Heart left ventricle (tissue), 13 donors: ENCODE measurements around the gene CACNA1C.

Experiments used
- CTCF ChIP-seq, 12 donors: fragments of 200-600 bp; sonication (generic) in 4 of 12; IDR thresholded peaks; one replicate each; pipeline versions ENCODE4 v1.5.0 to v1.8.0; 2018 to 2022; ENCODE audit warnings: antibody characterized with exemption in 12 of 12, mild to moderate bottlenecking in 5 of 12
- POLR2A ChIP-seq, 2 donors: fragments of 450-650 bp; IDR thresholded peaks; one replicate each; pipeline ENCODE4 v1.6.1; 2017; ENCODE audit warnings: antibody characterized with exemption in 2 of 2, mild to moderate bottlenecking in 2 of 2, moderate library complexity in 2 of 2
- donor health status: ischemic (EF 13 %, LVEDD 7.1; RV severe dilation, severe dysfunction).
- donor health status: DM: no; HTN: yes; CAD: no.
- donor health status: DM: no; HTN: no; CAD: no.
- donor health status: ischemic (EF 25% LVEDD 6.9; RV normal size, moderate dysfunction).
- donor health status: ischemic (EF 25% LVEDD 5.7; RV mildly dilated, moderate dysfunction).
- donor health status: ischemic (EF 35%, LVEDD 5.7; RV mildly dilated, moderate dysfunction).
- donor health status: nonischemic (EF 11% LVEDD 7.7; RV severe dilation, severe dysfunction).
- donor health status: DM: yes; HTN: yes; CAD: no.
- donor health status: PGD.
- donor health status: ischemic (EF 29% LVEDD 5.4; RV normal size, mild dysfunction).
- donor health status: nonischemic (EF 23%, LVEDD 6.1; RV moderate dilation, normal function).

- TF ChIP-seq CTCF (IDR thresholded peaks at IDR 0.05) (no peak), POLR2A (IDR thresholded peaks at IDR 0.05) (no peak)
Observed at GRCh38 chr12:2615665-2616402, 563.0 kb downstream of the CACNA1C start.
